Trophoblast cell (in vitro differentiated cells and primary cell): ENCODE results near the gene PDE6D.
"Not testable (repeated sequence)": the region's sequence is repeated elsewhere in the genome, so short reads cannot be mapped to it uniquely, and the experiment has no call there.

Experiments
- DNase-seq, 2 donors: peaks; one replicate each; pipeline ENCODE4 v3.0.0-alpha.2; 2016
- H2AFZ ChIP-seq: 2 replicates; pipeline ENCODE4 v1.6.1; 2013; ENCODE audit warnings: low read length, moderate library complexity, mild to moderate bottlenecking; ENCODE audit not compliant: insufficient read depth, poor library complexity
- H2AK5ac ChIP-seq: 2 replicates; pipeline ENCODE4 v1.6.1; 2013; ENCODE audit warnings: mild to moderate bottlenecking, low read length
- H2BK120ac ChIP-seq: 2 replicates; pipeline ENCODE4 v1.6.1; 2013; ENCODE audit warnings: low read length, mild to moderate bottlenecking, moderate library complexity; ENCODE audit not compliant: insufficient read depth, poor library complexity
- H2BK12ac ChIP-seq: 2 replicates; pipeline ENCODE4 v1.6.1; 2013; ENCODE audit warnings: mild to moderate bottlenecking, low read length, moderate library complexity
- H2BK5ac ChIP-seq: 2 replicates; pipeline ENCODE4 v1.6.1; 2013; ENCODE audit warnings: low read length, low read depth, moderate library complexity, mild to moderate bottlenecking; ENCODE audit not compliant: poor library complexity
- H3K14ac ChIP-seq: 2 replicates; pipeline ENCODE4 v1.6.1; 2013; ENCODE audit warnings: mild to moderate bottlenecking, low read length
- H3K18ac ChIP-seq: 2 replicates; pipeline ENCODE4 v1.6.1; 2013; ENCODE audit warnings: mild to moderate bottlenecking, low read length
- H3K23ac ChIP-seq: 2 replicates; pipeline ENCODE4 v1.6.1; 2013; ENCODE audit warnings: low read length
- H3K27ac ChIP-seq: 2 replicates; pipeline ENCODE4 v1.5.1; 2013; ENCODE audit warnings: low read depth, mild to moderate bottlenecking, inconsistent platforms, low read length, moderate library complexity
- H3K27me3 ChIP-seq: 2 replicates; pipeline ENCODE4 v1.6.1; 2013; ENCODE audit warnings: inconsistent platforms, mild to moderate bottlenecking, low read length, moderate library complexity; ENCODE audit not compliant: insufficient read depth
- H3K36me3 ChIP-seq, 2 experiments: 1 replicate in 1 of 2; 2 replicates in 1 of 2; pipeline ENCODE4 v1.6.1; 2013; ENCODE audit warnings: low read length in 2 of 2, mild to moderate bottlenecking in 2 of 2, moderate library complexity in 1 of 2; ENCODE audit not compliant: insufficient read depth in 2 of 2, control insufficient read depth in 1 of 2
- H3K4ac ChIP-seq: 2 replicates; pipeline ENCODE4 v1.6.1; 2013; ENCODE audit warnings: low read depth, mild to moderate bottlenecking, low read length, moderate library complexity
- H3K4me1 ChIP-seq, 2 experiments: 1 replicate in 1 of 2; 2 replicates in 1 of 2; pipeline ENCODE4 v1.6.1; 2013; ENCODE audit warnings: low read length in 2 of 2, mild to moderate bottlenecking in 2 of 2, moderate library complexity in 1 of 2; ENCODE audit not compliant: insufficient read depth in 2 of 2, control insufficient read depth in 1 of 2
- H3K4me2 ChIP-seq: 2 replicates; pipeline ENCODE4 v1.6.1; 2013; ENCODE audit warnings: inconsistent platforms, mild to moderate bottlenecking, low read length, moderate library complexity
- H3K4me3 ChIP-seq: 2 replicates; pipeline ENCODE4 v1.5.1; 2013; ENCODE audit warnings: mild to moderate bottlenecking, low read depth, low read length, inconsistent platforms
- H3K79me1 ChIP-seq: one replicate; pipeline ENCODE4 v1.6.1; 2013; ENCODE audit warnings: low read length
- H3K79me2 ChIP-seq: 2 replicates; pipeline ENCODE4 v1.6.1; 2013; ENCODE audit warnings: low read length, mild to moderate bottlenecking; ENCODE audit not compliant: control insufficient read depth, insufficient read depth, poor library complexity
- H3K9ac ChIP-seq: 2 replicates; pipeline ENCODE4 v1.6.1; 2013; ENCODE audit warnings: mild to moderate bottlenecking, low read length
- H3K9me3 ChIP-seq: 2 replicates; pipeline ENCODE4 v1.6.1; 2013; ENCODE audit warnings: low read depth, mild to moderate bottlenecking, control low read depth, inconsistent platforms, low read length; ENCODE audit not compliant: insufficient read depth
- H4K12ac ChIP-seq: 2 replicates; pipeline ENCODE4 v1.6.1; 2013; ENCODE audit warnings: low read depth, mild to moderate bottlenecking, low read length, moderate library complexity
- H4K8ac ChIP-seq: 2 replicates; pipeline ENCODE4 v1.6.1; 2013; ENCODE audit warnings: low read depth, mild to moderate bottlenecking, low read length, moderate library complexity
- H4K91ac ChIP-seq: one replicate; pipeline ENCODE4 v1.6.1; 2013; ENCODE audit warnings: low read depth, mild to moderate bottlenecking, low read length, moderate library complexity
- WGBS: extraction: QIAGEN DNeasy Blood & Tissue Kit; methylation state at CpG from one replicate; pipeline ENCODE4 v1.1.7; 2013; ENCODE audit warnings: missing lambda C conversion rate; ENCODE audit not compliant: insufficient read length, insufficient coverage; ENCODE audit errors: extremely low coverage; 5-methylcytosine and 5-hydroxymethylcytosine counted together

Gene PDE6D

GRCh38 chr2:231713406-231713729 lies 67.7 kb downstream of the PDE6D start:
- not testable (repeated sequence) for H3K27me3 ChIP-seq, H2BK120ac ChIP-seq, H2AK5ac ChIP-seq, H4K12ac ChIP-seq, H2BK5ac ChIP-seq, H3K18ac ChIP-seq, H3K23ac ChIP-seq, H3K27ac ChIP-seq, H3K9ac ChIP-seq, H3K4me2 ChIP-seq, H3K4ac ChIP-seq, H4K8ac ChIP-seq, H2BK12ac ChIP-seq, H2AFZ ChIP-seq, H3K14ac ChIP-seq, H3K9me3 ChIP-seq, H3K4me3 ChIP-seq, H4K91ac ChIP-seq
- DNase-seq, result peak in 1 of 2 donors; percentile 57
- Histone ChIP-seq H3K79me2 (peaks cover 28% of the 10 kb centered on the region), H3K79me1 (peaks cover 22% of the 10 kb centered on the region), H3K36me3 (peaks cover 28 to 36% of the 10 kb centered on the region in 2 experiments), H3K4me1 (peaks cover 16 to 27% of the 10 kb centered on the region in 2 experiments)

GRCh38 chr2:231712451-231713021 lies 68.5 kb downstream of the PDE6D start:
- not testable (repeated sequence) for H3K18ac ChIP-seq, H4K91ac ChIP-seq, H3K27ac ChIP-seq, H4K12ac ChIP-seq, H3K23ac ChIP-seq, H4K8ac ChIP-seq, H2AFZ ChIP-seq, H2BK12ac ChIP-seq, H3K14ac ChIP-seq, H2AK5ac ChIP-seq, H3K9ac ChIP-seq, H2BK5ac ChIP-seq, H3K4me2 ChIP-seq, H3K4me3 ChIP-seq, H3K27me3 ChIP-seq, H3K9me3 ChIP-seq, H2BK120ac ChIP-seq
- peaks cover 31% of the 10 kb centered on the region for H3K79me2 ChIP-seq
- H3K4ac ChIP-seq, result peak overlapping the region; percentile 12
- peaks cover 26% of the 10 kb centered on the region for H3K79me1 ChIP-seq
- H3K36me3 ChIP-seq, result peaks cover 28 to 36% of the 10 kb centered on the region in 2 experiments
- WGBS, result no CpG with 5 or more reads among the region's 18 CpGs
- H3K4me1 ChIP-seq, result peaks cover 11 to 23% of the 10 kb centered on the region in 2 experiments
- DNase-seq, result peak in 1 of 2 donors; percentile 31

- no peak overlapping the region for H2AFZ ChIP-seq
- no peak overlapping the region for H3K18ac ChIP-seq
- no peak overlapping the region for H2BK12ac ChIP-seq
- peaks cover 28 to 36% of the 10 kb centered on the region in 2 experiments for H3K36me3 ChIP-seq
- peaks cover 10 to 19% of the 10 kb centered on the region in 2 experiments for H3K4me1 ChIP-seq
- no peak overlapping the region for H2BK120ac ChIP-seq
- no peak overlapping the region for H2AK5ac ChIP-seq
- H4K91ac ChIP-seq, result no peak overlapping the region
- 100% methylated on average over 1 of the region's 9 CpGs for WGBS
- H3K9me3 ChIP-seq, result no peaks in the 10 kb centered on the region
- no peaks in the 10 kb centered on the region for H3K27me3 ChIP-seq
- DNase-seq, result peak in 1 of 2 donors; percentile 6
- peak overlapping the region; percentile 59 for H3K4me2 ChIP-seq
- H3K27ac ChIP-seq, result no peak overlapping the region
- H4K8ac ChIP-seq, result no peak overlapping the region
- no peak overlapping the region for H3K9ac ChIP-seq
- peak overlapping the region; percentile 41 for H3K4ac ChIP-seq
- peaks cover 35% of the 10 kb centered on the region for H3K79me2 ChIP-seq
- H3K79me1 ChIP-seq, result peaks cover 31% of the 10 kb centered on the region
- no peak overlapping the region for H3K23ac ChIP-seq
- H3K4me3 ChIP-seq, result no peak overlapping the region
- no peak overlapping the region for H4K12ac ChIP-seq
- H2BK5ac ChIP-seq, result no peak overlapping the region
- no peak overlapping the region for H3K14ac ChIP-seq
These were observed 69.2 kb downstream of the PDE6D start for GRCh38 chr2:231711677-231712450.

- peak in 1 of 2 donors; percentile 50 for DNase-seq
- Histone ChIP-seq H2BK12ac (no peak overlapping the region), H3K79me1 (peaks cover 36% of the 10 kb centered on the region), H3K4me1 (peaks cover 6 to 17% of the 10 kb centered on the region in 2 experiments), H3K79me2 (peaks cover 42% of the 10 kb centered on the region), H3K27me3 (no peaks in the 10 kb centered on the region), H3K18ac (no peak overlapping the region), H2BK120ac (no peak overlapping the region), H3K27ac (peak overlapping the region; percentile 35), H4K91ac (no peak overlapping the region), H4K12ac (no peak overlapping the region), H3K4me3 (peak overlapping the region; percentile 97), H2BK5ac (no peak overlapping the region), H3K14ac (no peak overlapping the region), H3K9ac (peak overlapping the region; percentile 76), H3K23ac (no peak overlapping the region), H3K9me3 (no peaks in the 10 kb centered on the region), H2AK5ac (no peak overlapping the region), H3K4ac (peak overlapping the region; percentile 92), H4K8ac (no peak overlapping the region), H2AFZ (no peak overlapping the region), H3K4me2 (peak overlapping the region; percentile 59), H3K36me3 (peaks cover 28 to 36% of the 10 kb centered on the region in 2 experiments)
- WGBS, result no CpG with 5 or more reads among the region's 43 CpGs
These were observed 70.0 kb downstream of the PDE6D start for GRCh38 chr2:231710799-231711676.
